Astrocyte (in vitro differentiated cells and primary cell): Measurements from ENCODE around the gene KCNH2.

Source experiments
- EZH2 ChIP-seq: IDR thresholded peaks from 2 replicates; pipeline ENCODE4 v1.6.1; 2012; ENCODE audit warnings: mild to moderate bottlenecking, low read length, inconsistent platforms; ENCODE audit not compliant: insufficient read depth
- TF ChIP-seq, protein P1 (sequence below): IDR thresholded peaks from 2 replicates; pipeline ENCODE4 v1.5.1; 2011; ENCODE audit warnings: low read depth, mild to moderate bottlenecking, inconsistent platforms, low read length, moderate library complexity; ENCODE audit not compliant: insufficient read depth

- TF ChIP-seq, protein P1, sequence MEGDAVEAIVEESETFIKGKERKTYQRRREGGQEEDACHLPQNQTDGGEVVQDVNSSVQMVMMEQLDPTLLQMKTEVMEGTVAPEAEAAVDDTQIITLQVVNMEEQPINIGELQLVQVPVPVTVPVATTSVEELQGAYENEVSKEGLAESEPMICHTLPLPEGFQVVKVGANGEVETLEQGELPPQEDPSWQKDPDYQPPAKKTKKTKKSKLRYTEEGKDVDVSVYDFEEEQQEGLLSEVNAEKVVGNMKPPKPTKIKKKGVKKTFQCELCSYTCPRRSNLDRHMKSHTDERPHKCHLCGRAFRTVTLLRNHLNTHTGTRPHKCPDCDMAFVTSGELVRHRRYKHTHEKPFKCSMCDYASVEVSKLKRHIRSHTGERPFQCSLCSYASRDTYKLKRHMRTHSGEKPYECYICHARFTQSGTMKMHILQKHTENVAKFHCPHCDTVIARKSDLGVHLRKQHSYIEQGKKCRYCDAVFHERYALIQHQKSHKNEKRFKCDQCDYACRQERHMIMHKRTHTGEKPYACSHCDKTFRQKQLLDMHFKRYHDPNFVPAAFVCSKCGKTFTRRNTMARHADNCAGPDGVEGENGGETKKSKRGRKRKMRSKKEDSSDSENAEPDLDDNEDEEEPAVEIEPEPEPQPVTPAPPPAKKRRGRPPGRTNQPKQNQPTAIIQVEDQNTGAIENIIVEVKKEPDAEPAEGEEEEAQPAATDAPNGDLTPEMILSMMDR: no peak
- no peak for TF ChIP-seq EZH2
Measured at GRCh38 chr7:150992051-150992640, 14.0 kb upstream of the KCNH2 start.
